D721Med (cell line): ENCODE data around the gene MAPK1IP1L.
"Not testable (repeated sequence)": the region's sequence is repeated elsewhere in the genome, so short reads cannot be mapped to it uniquely, and the experiment has no call there.

Experiments
- DNase-seq: peaks from one replicate; pipeline ENCODE4 v3.0.0; 2011; ENCODE audit warnings: low spot score; ENCODE audit not compliant: insufficient read length
- FAIRE-seq: peaks from 2 replicates; lab custom pipeline; 2011; peaks lifted over from hg19 to GRCh38; lab: Jason Lieb, UNC
- TF ChIP-seq, protein P1 (sequence below): IDR thresholded peaks from 2 replicates; pipeline ENCODE4 v1.5.1; 2012; ENCODE audit warnings: mild to moderate bottlenecking, control low read depth; ENCODE audit not compliant: insufficient read depth; ENCODE audit errors: missing control alignments

MAPK1IP1L gene

DNA sequence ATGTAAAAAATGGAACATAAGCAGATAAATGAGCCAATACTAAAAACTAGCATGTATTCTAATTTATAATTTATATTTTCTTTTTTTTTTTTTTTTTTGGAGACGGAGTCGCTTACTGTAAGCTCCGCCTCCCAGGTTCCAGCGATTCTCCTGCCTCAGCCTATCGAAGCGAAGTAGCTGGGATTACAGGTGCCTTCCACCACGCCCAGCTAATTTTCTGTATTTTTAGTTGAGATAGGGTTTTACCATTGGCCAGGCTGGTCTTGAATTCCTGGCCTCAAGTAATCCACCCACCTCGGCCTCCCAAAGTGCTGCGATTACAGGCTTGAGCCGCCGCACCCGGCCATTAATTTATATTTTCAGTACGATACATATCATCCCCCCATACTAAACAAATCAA, 2.7 kb downstream of the MAPK1IP1L start:
- FAIRE-seq (no peak), DNase-seq (no peak)
- TF ChIP-seq, protein P1, sequence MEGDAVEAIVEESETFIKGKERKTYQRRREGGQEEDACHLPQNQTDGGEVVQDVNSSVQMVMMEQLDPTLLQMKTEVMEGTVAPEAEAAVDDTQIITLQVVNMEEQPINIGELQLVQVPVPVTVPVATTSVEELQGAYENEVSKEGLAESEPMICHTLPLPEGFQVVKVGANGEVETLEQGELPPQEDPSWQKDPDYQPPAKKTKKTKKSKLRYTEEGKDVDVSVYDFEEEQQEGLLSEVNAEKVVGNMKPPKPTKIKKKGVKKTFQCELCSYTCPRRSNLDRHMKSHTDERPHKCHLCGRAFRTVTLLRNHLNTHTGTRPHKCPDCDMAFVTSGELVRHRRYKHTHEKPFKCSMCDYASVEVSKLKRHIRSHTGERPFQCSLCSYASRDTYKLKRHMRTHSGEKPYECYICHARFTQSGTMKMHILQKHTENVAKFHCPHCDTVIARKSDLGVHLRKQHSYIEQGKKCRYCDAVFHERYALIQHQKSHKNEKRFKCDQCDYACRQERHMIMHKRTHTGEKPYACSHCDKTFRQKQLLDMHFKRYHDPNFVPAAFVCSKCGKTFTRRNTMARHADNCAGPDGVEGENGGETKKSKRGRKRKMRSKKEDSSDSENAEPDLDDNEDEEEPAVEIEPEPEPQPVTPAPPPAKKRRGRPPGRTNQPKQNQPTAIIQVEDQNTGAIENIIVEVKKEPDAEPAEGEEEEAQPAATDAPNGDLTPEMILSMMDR, result no peak

DNA sequence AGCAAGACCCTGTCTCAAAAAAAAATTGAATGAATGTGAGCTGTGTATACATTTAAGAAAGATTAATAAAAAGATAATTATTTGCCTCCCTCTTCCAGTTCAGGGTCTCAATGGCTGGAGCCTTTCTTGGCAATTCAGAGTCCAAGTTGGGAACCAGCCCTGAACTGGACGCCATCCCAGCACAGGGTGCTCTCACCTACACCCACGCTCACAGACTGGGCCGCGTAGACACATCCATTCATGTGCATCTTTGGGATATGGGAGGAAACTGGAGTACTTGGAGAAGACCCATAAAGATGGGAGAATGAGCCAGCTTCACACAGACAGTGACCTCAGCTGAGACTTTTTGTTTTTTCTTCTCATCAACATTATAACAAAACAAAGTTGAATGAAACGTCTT, 6.5 kb downstream of the MAPK1IP1L start:
- FAIRE-seq (no peak), DNase-seq (no peak)
- TF ChIP-seq, protein P1, result no peak

DNA sequence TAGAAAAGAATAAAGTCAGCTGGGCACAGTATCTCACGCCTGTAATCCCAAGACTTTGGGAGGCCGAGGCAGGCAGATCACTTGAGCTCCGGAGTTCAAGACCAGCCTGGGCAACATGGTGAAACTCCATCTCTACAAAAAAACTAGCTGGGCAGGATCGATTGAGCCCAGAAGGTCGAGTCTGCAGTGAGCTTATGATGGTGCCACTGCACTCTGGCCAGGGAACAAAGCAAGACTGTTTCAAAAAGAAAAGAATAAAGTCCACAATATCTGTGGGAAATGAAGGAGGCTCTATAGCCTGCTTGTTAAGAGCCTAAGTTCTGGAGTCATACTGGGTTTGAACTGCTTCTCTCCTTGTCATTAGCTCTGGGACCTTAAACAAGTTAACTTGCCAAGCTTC, 7.9 kb downstream of the MAPK1IP1L start:
- no peak for DNase-seq
- TF ChIP-seq, protein P1, result no peak
- no peak for FAIRE-seq

DNA sequence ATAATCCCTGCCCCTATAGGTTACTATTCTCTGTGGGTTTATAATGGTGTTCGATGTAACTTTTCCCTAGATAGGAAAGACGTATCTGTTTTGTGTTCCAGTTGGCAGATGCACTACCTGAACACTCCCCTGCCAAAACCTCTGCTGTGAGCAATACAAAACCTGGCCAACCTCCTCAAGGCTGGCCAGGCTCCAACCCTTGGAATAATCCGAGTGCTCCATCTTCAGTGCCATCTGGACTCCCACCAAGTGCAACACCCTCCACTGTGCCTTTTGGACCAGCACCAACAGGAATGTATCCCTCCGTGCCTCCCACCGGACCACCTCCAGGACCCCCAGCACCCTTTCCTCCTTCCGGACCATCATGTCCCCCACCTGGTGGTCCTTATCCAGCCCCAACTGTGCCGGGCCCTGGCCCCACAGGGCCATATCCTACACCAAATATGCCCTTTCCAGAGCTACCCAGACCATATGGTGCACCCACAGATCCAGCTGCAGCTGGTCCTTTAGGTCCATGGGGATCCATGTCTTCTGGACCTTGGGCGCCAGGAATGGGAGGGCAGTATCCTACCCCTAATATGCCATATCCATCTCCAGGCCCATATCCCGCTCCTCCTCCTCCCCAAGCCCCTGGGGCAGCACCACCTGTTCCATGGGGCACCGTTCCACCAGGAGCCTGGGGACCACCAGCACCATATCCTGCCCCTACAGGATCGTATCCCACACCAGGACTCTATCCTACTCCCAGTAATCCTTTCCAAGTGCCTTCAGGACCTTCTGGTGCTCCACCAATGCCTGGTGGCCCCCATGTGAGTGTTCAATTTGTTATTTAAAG, 11.3 kb downstream of the MAPK1IP1L start:
- FAIRE-seq, result no peak
- TF ChIP-seq, protein P1, result no peak
- DNase-seq, result no peak

DNA sequence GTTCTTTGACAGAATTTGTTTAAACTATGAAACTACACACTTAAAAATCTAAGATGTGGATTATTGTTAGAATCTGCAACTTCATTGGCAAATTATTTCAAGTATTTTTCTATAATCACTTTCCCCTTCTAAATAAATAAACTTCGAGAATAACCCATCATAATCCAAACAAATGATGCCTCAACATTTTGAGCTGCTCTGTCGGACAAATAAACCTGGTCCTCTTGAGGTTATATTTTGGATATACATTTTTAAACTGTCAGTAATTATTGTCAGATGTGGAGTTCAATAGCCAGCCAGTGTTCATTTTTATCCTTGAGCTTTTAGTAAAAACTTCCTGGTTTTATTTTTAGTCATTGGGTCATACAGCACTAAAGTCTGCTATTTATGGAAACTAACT, 13.4 kb downstream of the MAPK1IP1L start:
- not testable (repeated sequence) for FAIRE-seq, DNase-seq

DNA sequence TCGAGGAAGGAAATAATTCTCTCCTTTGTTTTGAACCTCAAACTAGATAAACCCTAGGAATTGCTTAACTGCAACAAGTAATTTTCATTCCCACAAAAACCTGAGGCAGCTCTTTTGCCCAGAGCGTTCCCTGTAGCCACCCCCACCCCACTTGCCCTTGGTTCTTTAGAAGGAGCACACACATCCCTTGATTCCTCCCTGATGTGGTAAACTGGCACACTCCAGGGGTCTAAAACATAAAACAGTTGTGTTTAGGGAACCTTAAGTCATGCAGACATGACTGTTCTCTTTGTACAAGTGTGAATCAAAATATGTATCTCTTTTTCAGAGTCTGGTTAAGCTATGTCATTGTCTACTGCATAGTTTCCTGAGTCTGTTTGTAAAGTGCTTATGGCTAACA, 14.0 kb downstream of the MAPK1IP1L start:
- TF ChIP-seq, protein P1, result no peak
- DNase-seq (no peak), FAIRE-seq (no peak)

DNA sequence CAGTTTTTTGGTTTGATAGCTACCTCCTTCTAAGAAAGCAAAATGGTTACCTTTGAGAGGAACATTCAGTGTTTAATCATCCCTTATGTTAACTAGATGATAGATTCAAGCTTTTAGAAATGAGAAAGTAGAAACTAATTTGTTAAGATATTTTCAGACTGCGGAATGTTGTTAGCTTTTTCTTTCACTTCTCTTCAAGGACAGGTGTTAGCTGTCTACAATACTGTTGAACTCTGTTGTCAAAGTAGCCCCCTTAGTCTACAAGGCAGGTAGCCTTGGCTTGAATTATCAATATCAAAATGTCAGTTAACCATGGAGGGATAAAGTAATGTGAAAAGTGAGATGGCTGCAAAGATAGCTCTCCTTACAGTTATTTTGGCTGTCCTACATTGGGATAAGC, 14.8 kb downstream of the MAPK1IP1L start:
- DNase-seq, result no peak
- FAIRE-seq, result no peak
- TF ChIP-seq, protein P1, result no peak
